GM10266 (cell line): ENCODE results near the gene EPGN.

Experiments
- DNase-seq: peaks from one replicate; pipeline ENCODE4 v3.0.0; 2012; ENCODE audit errors: extremely low spot score
- CTCF ChIP-seq: IDR thresholded peaks from 2 replicates; pipeline ENCODE4 v1.5.1; 2012; ENCODE audit warnings: mild to moderate bottlenecking, low read depth; ENCODE audit not compliant: control insufficient read depth, insufficient read depth; ENCODE audit errors: missing control alignments

EPGN gene

GRCh38 chr4:74324262-74324661, 16.0 kb downstream of the EPGN start:
- no peak for DNase-seq

GRCh38 chr4:74325886-74326285, 17.6 kb downstream of the EPGN start:
- DNase-seq = no peak
- TF ChIP-seq CTCF = no peak

More at GRCh38 chr4:74324262-74324661, 16.0 kb downstream of the EPGN start:
- no peak for TF ChIP-seq CTCF

GRCh38 chr4:74327762-74328161, 19.5 kb downstream of the EPGN start:
- DNase-seq = no peak
- TF ChIP-seq CTCF = no peak

- no peak for DNase-seq
- no peak for TF ChIP-seq CTCF
Measured at GRCh38 chr4:74328501-74328900, 20.2 kb downstream of the EPGN start.

- no peak for TF ChIP-seq CTCF
- DNase-seq = no peak
Measured at GRCh38 chr4:74329307-74329706, 21.0 kb downstream of the EPGN start.

- TF ChIP-seq CTCF = no peak
- DNase-seq = no peak
Measured at GRCh38 chr4:74330295-74330750, 22.1 kb downstream of the EPGN start.

GRCh38 chr4:74331252-74331651, 23.0 kb downstream of the EPGN start:
- DNase-seq = no peak
- TF ChIP-seq CTCF = no peak
